Measurements from ENCODE around the gene PARD3.

GRCh38 chr10:34241226-34242000 is 573.7 kb downstream of the PARD3 start:
- TF ChIP-seq ELF4 (CRISPR knock-in tag; IDR thresholded peaks at IDR 0.05; ENCODE audit: low read depth) (no peak), CTCF (IDR thresholded peaks at IDR 0.05) (no peak), JUN (CRISPR knock-in tag; IDR thresholded peaks at IDR 0.05) (no peak), MAX (CRISPR knock-in tag; IDR thresholded peaks at IDR 0.05) (no peak), TP53 (CRISPR knock-in tag; IDR thresholded peaks at IDR 0.05) (no peak), ATF2 (CRISPR knock-in tag; IDR thresholded peaks at IDR 0.05; ENCODE audit: borderline replicate concordance, low read depth) (no peak), ZNF317 (CRISPR knock-in tag; IDR thresholded peaks at IDR 0.05; ENCODE audit: borderline replicate concordance, low read depth) (no peak), NFYB (CRISPR knock-in tag; conservative IDR thresholded peaks at IDR 0.05; ENCODE audit: low read depth) (no peak)
